ENCODE data around the gene OSBPL1A.

The OSBPL1A gene

DNA sequence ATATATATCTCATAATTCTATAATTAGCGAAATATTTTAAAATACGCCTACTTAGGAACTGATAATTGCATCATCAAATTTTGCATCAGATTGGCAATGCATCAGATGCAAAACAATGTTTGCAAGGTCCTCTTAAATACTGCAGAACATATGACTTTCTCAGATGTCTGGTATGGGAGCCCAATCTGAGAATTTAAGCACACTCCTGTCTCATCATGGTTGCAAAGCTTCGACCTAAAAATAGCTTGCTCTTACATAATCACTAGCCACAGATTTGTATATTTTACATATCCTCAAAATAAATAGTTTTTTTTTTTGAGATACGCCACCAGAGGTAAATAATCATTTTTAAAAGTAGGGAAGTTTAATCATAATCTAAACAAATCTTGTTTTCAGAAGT is 135.5 kb downstream of the OSBPL1A start:
- no peak for DNase-seq

DNA sequence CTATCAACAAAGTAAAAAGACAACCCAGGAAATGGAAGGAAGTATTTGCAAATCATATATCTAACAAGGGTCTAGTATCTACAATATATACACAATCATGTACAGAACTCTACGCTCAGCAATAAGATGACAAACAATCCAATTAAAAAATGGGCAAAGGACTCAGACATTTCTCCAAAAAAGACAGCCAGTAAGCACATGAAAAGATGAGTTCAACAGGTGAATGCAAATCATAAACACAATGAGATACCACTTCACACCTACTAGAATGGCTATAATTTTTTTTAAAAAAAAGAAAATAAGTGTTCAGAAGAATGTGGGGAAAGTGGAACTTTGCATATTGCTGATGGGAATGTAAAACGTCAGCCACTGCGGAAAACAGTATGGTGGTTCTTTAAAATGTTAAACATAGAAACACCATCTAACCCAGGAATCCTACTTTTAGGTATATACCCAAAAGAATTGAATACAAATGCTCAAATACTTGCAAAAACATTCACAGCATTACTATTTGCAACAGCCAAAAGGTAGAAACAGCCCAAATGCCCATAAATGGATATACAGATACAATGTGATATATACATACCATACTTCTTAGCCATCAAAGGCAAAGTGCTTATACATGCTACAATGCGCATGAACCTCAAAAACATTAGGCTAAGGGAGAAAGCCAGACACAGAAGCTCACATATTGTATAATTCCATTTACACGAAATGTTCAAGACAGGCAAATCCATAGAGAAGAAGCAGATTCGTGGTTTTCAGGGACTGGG is 137.6 kb downstream of the OSBPL1A start:
- DNase-seq, result no peak

DNA sequence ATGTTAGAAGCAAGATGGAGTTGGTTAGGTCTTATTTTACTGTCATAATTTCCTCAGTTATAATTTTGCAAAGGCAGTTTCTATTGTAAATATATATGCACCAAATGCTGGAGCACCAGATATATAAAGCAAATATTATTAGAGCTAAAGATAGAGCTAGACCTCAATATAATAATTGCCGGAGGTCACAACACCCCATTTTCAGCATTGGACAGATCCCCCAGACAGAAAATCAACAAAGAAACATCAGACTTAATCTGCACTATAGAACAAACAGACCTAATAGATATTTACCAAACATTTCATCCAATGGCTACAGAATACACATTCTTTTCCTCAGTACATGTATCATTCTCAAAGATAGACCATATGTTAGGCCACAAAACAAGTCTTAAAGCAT is 143.6 kb downstream of the OSBPL1A start:
- DNase-seq, result no peak

DNA sequence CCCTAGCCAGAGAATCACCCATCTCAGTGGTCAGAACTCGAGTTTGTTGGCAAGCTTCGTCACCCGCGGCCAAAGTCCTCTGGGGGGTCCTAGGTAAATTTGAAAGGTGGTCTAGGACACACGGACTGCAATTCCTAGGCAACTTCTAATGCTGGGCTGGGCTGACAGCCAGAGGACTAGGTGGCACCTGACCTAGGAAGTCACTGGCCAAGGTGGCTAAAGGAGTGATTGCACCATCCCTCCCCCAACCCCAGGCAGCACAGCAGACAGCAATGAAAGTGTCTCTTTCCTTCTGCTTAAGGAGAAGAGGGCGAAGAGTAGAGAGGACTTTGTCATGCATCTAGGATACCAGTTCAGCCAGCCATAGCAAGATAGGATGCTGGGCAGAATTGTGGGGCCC is 147.9 kb downstream of the OSBPL1A start:
- DNase-seq, result no peak

DNA sequence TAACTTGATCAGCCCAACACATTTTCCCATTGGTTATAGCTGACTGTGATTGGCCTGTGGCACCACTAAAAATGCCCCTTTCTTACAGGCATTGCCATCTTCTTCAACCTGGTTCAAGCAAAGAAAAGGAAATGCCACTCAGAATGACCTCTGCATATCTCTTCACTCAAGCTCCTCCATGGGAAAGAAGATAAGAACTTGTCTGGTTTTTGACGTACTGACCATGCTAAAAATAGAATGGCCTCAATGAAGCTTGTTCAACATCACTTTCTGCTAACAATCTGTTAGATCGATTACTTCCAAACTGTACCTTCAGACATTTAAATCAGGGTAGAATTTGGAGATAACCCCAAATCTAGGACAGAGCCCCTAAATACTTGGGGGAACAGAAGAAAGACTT is 149.3 kb downstream of the OSBPL1A start:
- no peak for DNase-seq

DNA sequence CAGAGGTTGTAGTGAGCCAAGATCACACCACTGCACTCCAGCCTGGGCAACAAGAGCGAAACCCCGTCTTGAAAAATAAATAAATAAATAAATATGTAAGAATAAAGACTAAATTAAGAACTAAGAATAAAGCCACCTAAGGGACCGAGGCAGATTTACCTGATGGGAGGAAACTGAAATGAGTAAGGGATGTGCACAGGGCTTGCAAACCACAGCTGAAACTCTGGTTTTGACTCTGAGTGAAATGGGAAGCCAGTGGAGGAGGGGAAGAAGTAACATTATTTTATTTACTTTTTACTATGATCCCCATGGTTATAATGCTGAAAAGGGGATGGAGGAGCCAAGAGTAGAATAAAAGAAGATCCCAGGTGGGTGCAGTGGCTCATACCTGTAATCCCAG is 151.5 kb downstream of the OSBPL1A start:
- DNase-seq, result no peak

DNA sequence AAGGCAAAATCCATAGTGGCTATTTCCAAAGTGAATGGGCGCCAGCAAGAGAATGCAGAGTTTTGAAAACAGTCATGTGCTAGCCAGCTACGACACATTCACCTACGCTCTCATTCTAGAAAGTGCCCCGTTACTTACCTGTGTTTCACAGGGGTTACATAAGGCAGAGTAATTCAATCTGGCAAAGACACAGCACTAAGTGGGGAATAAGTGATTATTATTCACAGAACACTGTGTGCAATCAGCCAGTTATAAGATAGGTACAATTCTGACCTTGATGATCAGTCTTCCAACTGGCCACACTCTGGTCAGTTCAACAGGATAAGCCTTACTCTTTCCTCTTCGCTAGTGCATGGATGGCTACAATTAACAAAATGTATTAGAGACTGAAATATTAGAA is 152.9 kb downstream of the OSBPL1A start:
- DNase-seq, result no peak

DNA sequence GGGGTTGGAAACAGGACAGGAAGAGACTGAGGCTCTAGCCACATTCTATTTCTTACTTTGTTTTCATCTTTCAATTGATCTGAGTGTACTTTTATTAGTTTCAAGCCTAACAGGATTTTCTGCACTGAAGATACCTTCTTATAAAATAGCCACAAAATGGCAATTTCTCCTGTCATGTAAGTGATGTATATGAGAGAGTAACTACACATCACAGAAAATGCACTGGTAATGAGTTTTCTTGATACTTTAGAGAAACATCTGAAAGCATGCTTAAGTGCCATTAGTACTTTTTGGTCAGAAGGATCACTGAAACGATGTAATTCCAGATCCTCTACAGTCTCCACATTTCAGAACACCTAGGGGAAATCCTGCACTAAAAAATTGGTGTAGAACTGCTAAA is 153.9 kb downstream of the OSBPL1A start:
- DNase-seq, result no peak

DNA sequence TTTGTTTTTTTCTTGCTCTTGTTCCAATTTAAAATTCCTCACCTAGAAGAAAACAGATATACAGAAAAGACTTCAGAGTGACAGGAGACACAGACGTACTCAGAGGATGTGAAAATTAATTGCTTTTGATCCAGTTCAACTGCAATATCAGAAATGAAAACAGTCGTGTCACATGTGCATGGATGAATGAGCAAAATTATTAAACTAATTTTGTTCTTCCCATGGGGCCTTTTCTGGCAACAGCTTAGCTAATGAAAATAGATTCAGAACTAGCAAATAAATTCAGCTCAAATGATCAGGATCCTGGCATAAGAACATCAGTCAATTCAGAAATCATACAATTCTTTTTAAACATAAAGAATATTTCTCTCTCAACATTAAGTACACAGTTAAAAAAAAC is 158.3 kb downstream of the OSBPL1A start:
- no peak for DNase-seq

DNA sequence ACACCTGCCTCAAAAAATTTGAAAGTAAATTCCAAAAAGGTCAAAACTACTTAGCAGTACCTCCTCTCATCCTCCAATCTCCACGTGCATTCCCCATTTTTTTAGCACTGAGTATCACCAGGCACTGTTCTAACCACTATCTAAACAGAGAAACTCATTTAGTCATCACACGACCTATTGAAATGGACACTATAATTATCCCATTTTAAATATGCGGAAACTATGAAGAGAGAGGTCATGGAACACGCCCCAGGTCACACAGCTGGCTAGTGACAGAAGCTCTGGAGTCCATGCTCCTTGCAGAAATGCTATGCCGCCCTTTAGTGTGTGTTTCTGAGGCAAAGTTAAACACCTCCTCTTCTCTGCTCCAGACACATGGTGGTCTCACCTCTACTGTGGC is 159.2 kb downstream of the OSBPL1A start:
- DNase-seq, result no peak

DNA sequence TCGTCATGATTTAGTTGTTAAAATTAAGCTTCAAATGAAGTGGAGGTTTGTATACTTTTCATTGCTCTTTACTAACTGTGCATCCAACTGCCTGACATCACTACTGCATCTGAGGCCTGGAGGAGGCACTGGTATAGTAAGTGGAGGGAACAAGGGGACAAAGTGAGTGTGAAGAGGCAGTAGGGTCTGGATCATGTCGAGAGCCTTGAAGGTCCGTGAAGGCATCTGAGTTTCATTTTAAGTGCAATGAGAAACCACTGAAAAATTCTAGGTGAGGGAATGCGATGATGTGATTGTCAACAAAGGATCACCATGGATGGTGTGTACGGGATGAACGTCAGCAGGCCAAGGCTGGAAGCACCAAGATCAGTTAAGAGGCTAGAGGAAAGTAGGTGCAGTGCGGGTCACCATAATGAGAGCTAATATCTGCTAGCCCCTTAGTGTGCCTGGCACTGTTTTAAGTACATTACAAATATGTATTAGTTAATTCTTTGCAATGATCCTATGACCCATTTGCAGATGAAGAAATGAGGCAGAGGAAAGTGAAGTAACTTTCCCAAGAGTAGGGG is 162.7 kb downstream of the OSBPL1A start:
- DNase-seq, result no peak

DNA sequence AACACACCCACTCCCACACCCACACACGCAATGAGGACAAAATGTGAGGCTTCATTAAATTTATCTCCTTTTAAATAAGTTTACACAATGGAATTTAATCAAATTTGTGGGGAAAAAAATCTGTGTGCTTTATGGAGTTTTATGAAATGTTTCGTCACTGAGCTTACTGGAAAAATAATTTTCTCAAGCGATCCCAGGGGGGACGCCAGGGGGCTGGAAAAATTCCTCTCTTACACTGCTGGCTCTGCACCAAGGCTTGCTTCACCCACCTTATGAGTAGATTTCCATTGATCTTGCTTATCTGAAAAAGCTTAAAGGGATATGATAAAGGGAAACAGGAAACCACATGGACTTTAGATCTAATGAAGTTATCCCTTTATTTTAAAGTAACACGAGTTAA is 163.3 kb downstream of the OSBPL1A start:
- DNase-seq, result no peak

DNA sequence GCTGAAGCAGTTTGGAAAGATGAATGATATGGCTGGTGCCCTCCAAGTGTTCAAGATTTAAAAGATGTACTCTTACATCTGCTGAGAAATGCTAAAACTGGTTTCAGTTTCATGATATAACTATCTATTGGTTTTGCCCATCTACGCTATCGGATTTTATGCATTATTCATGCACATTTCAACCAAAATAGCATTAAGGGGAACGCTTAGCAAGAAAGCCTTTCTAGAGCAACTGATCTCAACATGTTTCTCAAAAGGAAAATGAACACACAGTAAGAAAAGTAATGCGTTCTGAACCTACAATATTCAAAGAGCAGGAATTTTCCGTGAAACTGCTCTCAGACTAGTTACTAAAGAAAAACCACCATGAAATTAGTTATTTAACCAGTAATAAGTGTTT is 164.8 kb downstream of the OSBPL1A start:
- no peak for DNase-seq

DNA sequence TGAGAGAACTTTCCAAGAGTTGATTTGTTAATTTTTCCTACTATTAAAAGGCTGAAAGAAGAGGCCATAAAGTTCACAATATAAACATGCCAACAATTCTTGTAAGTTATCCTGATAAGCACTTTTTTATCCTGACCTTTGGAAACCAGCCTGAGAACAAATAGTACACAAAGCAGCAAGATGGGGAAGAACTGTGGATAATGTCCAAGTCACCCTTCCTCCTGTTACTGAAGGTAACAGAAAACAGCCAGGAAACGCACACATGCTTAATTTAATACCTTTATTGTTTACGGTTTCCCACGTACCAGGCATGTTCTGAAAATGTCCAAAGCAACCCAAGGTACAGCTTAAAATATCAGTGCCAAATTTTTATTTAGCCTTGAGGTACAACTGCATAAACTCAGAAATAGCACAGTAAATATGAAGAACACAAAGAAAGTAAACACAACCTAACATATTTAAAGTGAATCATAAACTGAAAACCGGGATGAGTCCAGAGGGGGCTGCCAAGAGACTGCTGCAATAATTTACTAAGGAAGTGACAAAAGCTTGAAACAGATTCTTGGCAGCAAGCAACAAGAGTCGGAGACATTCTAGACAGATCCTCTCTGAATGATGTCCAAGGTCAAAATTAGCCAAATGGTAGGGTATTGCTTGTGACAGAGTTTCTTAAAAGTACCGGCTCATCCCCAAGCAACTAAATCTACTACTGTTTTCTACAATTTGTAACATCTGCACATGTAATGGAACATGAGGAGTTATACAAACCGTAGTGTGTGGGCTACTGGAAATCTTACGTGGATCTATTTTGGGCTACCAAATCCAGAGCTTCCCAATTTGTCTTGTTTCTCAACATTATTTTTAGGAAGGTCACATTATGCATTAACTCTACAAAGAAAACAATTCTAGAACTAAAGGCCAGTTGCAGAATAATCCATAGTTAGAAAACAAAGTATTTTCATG is 165.6 kb downstream of the OSBPL1A start:
- DNase-seq, result no peak

DNA sequence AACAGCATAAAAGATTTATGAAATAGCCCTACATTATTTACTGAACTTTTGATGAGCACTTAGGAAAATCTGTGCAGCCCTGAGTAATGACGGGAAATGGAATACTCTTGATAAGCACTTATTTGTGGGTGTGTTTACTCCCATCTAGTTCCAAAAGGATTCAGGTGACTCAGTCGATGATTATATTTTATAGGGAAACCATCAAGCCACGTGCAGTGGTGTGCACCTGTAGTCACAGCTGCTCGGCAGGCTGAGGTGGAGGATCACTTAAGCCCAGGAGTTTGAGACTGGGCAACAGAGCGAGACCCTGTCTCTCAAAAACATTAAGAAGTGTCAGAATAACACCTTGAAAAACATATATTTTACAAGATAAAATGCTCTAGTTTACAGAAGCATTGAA is 166.9 kb downstream of the OSBPL1A start:
- DNase-seq, result no peak

DNA sequence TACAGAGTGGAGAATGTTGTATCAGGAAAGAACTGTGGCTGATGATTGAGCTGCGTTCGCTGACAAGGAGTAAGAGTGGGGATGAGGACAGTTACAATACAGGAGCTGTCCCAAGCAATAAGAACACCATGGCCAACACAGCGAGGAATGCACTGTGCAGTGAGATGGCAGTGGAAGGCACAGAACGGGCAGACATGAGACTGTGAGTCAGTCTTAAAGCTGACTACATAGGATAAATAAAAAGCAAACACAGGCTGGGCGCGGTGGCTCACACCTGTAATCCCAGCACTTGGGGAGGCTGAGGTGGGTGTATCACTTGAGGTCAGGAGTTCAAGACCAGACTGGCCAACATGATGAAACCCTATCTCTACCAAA is 169.0 kb downstream of the OSBPL1A start:
- DNase-seq, result no peak

DNA sequence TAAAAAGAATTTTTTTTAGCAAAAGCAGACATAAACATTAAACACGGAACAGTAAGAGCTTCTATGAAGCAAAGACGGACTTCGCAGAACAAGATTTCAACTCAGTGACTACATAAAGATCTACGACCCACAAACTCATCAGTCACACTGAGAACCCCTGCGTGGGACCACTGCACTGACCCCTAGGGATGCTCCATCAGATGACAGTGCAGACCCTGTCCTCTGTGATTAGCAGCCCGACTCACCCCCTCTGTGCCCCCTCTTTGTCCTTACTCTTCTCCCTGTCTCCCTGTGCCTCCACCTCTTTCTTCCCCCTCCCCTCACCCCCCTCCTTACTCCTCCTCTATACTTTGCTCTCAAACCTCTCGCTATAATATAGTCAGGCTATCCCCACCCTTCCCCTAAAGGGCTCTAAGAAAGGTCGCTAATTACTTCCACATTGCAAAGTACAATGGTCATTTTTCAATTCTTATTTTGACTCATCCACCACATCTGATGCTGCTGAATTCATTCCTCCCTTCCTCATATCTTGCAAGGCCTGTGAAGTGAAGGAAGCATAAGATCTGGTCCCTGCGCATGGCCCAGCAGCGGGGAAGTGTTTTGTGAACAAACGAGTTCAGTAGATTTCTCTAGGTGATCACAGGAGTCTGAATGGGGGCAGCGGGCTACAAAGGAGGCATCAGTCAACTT is 169.5 kb downstream of the OSBPL1A start:
- no peak for DNase-seq

DNA sequence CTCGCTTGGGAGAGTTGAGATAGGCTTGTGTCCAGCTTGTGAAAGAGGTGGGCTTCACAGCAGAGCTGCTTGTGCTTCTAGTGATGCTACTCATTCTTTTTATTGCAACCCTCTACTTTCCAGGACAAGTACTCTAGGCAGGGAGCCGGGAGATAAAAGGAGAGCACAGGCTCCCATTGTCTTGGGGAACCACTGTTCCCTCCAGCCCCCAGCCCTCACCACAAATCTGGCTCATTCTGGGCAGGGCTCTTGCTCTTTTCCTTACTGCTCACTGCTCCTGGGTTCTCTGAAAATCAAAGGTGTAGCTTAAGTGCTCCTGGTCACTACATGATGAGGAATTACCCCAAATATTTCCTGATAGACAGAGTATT is 177.3 kb downstream of the OSBPL1A start:
- no peak for DNase-seq

DNA sequence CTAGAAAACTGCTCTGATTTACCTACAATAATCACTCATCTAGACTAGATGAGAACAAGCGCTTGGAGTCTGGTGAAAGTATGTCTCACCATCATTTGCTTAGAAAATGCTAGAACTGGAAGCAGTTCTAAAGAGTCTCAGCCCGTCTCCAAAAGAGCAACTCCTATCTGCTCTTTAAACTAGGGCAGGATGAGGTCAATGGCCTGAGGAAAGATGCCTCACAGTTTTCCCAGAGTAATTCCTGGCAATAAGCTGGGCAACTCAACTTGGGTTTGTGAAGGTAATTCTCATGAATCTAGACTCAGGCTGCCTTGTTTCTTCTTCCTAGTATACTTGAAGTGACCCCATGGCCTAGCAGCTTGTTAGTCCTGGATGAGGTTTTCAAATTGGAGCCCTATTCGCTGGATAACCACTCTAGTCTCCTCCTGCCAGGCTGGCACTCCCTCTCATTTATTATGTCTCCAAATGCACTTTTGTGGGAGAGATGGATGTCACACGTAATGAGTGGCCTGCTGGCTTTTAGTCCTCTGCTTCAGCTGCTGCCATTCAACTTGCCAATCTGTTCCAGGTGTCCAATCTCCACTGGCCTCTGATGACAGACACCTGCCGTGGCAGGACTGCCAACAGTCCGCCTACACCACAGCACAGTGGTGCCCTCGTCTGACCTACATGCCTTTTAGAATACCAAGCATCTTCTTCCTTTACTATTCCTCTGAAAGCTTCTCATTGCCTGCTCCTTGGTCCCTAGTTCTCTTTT is 177.9 kb downstream of the OSBPL1A start:
- DNase-seq, result no peak

DNA sequence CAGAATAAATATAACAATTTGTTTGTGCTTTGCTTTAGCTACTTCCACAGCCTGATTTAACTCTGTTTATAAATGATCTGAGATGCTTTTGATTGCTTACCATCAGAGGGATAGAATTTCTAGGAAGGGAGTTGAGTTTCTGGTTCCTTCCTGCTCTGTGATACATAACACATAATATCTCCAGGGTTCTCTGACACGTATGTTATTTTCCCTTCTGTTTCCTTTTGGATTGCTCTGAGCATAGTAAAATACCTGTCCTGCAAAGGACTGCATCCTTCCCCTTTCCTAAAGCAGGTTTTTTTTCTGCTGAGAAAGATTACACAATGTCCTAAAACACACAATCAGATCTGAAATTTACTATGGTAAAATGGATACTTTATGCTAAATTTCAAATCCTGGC is 182.7 kb downstream of the OSBPL1A start:
- DNase-seq, result no peak

DNA sequence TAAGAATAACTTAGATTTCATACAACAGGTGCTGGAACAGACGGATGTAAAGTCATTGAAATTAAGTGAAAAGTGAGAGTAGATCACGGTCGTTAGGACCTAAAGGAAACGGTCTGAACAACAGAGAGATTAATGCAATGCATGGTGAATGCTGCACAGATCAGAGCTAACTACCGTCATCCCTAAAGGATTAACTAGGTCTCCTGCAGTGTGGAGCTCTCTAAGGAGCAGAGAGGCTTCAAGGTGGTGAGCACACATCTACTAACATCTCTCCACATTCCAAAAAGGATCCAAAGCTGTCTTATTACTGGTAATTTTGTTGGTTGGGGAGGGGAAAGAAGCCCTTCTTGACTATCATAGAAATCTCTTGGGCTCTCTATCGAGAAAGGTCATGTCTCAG is 183.5 kb downstream of the OSBPL1A start:
- DNase-seq, result no peak

DNA sequence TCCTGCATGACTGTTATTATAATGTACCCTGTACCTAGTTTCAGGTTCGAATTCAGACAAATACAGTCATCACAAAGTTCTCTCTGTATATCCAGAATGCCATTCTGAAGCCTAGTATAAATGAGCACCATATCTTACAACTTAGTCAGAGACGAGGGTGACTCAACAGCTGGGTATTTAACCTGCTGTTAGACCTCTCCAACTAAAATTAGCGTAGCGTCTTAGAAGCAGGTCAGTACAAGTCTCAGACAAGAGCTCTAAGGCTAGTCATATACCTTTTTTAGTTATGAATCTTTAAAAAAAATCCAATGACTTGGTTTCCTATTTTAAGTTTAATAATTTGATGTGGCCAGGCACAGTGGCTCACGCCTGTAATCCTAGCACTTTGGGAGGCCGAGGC is 184.7 kb downstream of the OSBPL1A start:
- no peak for DNase-seq

DNA sequence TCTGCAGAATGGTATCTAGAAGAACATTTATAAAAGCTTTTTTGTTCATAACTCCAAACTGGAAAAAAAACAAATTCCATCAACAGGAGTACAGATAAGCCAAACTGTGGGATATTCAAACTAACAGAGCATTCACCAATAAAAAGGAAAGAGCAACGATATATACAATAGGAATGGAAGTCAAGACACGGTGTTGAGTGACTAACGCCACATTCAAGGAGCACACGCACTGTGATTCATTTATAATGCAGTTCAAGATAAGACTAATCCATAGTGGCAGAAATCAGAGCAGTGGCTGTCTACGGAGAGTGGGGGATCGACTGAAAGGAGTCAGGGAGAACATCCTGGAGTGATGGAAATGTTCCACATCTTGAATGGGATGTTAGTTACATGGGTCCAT is 188.1 kb downstream of the OSBPL1A start:
- no peak for DNase-seq
